HL-60 (cell line): ENCODE results near the gene FARP1.

Source experiments
- TF ChIP-seq, protein P1 (sequence below): IDR thresholded peaks from 2 replicates; pipeline ENCODE4 v1.6.1; 2012; ENCODE audit warnings: low read depth; ENCODE audit not compliant: insufficient replicate concordance
- TF ChIP-seq, protein P2 (sequence below): IDR thresholded peaks from one replicate; pipeline ENCODE4 v1.5.1; 2011; ENCODE audit warnings: low read length, control low read depth, inconsistent platforms; ENCODE audit not compliant: insufficient read depth

DNA sequence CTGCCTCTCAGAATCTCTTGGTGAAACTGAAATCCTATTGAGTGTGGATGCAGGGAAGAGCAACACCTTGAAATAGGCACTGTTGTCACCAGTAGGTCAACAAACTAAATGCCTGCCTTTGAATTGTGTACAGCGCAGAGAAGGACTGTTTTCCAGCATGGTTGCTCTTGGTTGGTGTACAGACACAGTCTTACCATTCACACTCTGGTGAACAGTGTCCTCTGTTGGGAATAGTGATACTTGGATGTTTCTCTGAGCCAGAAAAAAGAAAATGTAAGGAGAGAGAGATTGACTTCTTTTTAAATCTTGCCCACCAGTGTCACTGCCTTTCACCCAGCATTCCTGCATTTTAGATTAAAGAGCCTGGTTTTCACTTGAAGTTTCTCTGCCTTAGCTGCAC lies 254.3 kb downstream of the FARP1 start:
- TF ChIP-seq, protein P1, sequence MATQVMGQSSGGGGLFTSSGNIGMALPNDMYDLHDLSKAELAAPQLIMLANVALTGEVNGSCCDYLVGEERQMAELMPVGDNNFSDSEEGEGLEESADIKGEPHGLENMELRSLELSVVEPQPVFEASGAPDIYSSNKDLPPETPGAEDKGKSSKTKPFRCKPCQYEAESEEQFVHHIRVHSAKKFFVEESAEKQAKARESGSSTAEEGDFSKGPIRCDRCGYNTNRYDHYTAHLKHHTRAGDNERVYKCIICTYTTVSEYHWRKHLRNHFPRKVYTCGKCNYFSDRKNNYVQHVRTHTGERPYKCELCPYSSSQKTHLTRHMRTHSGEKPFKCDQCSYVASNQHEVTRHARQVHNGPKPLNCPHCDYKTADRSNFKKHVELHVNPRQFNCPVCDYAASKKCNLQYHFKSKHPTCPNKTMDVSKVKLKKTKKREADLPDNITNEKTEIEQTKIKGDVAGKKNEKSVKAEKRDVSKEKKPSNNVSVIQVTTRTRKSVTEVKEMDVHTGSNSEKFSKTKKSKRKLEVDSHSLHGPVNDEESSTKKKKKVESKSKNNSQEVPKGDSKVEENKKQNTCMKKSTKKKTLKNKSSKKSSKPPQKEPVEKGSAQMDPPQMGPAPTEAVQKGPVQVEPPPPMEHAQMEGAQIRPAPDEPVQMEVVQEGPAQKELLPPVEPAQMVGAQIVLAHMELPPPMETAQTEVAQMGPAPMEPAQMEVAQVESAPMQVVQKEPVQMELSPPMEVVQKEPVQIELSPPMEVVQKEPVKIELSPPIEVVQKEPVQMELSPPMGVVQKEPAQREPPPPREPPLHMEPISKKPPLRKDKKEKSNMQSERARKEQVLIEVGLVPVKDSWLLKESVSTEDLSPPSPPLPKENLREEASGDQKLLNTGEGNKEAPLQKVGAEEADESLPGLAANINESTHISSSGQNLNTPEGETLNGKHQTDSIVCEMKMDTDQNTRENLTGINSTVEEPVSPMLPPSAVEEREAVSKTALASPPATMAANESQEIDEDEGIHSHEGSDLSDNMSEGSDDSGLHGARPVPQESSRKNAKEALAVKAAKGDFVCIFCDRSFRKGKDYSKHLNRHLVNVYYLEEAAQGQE: no peak
- TF ChIP-seq, protein P2, sequence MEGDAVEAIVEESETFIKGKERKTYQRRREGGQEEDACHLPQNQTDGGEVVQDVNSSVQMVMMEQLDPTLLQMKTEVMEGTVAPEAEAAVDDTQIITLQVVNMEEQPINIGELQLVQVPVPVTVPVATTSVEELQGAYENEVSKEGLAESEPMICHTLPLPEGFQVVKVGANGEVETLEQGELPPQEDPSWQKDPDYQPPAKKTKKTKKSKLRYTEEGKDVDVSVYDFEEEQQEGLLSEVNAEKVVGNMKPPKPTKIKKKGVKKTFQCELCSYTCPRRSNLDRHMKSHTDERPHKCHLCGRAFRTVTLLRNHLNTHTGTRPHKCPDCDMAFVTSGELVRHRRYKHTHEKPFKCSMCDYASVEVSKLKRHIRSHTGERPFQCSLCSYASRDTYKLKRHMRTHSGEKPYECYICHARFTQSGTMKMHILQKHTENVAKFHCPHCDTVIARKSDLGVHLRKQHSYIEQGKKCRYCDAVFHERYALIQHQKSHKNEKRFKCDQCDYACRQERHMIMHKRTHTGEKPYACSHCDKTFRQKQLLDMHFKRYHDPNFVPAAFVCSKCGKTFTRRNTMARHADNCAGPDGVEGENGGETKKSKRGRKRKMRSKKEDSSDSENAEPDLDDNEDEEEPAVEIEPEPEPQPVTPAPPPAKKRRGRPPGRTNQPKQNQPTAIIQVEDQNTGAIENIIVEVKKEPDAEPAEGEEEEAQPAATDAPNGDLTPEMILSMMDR: no peak
